ENCODE measurements around the gene MDFI. TPM values are rescaled to one million over a fixed set of nuclear protein-coding genes. Genes with fewer than 3 reads are reported as not detected.

The MDFI gene
- polyA plus RNA-seq, 1 of the 3 experiments (the other 2 are of a cell fraction) = 7.0 TPM

DNA sequence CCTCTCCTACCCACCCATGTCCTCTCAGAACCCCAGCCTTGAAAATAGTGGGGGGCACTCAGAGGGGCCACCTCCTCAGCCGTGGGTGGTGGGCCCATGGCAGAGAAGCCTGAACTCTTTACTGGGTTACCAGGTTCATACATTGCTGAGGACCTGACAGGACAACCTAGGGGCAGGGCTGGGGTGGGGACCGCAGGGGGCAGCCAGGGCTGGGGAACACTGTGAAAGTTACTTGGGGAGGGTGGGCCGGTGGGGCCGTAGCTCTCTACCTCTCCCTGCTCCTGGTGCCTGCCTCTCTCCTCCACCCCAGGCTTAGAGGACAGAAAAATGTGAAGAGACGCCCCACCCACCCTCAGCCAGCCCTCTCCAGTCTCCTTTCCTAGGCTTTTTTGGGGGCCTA is 15.4 kb downstream of the MDFI start (continued):
- TF ChIP-seq, protein P1, sequence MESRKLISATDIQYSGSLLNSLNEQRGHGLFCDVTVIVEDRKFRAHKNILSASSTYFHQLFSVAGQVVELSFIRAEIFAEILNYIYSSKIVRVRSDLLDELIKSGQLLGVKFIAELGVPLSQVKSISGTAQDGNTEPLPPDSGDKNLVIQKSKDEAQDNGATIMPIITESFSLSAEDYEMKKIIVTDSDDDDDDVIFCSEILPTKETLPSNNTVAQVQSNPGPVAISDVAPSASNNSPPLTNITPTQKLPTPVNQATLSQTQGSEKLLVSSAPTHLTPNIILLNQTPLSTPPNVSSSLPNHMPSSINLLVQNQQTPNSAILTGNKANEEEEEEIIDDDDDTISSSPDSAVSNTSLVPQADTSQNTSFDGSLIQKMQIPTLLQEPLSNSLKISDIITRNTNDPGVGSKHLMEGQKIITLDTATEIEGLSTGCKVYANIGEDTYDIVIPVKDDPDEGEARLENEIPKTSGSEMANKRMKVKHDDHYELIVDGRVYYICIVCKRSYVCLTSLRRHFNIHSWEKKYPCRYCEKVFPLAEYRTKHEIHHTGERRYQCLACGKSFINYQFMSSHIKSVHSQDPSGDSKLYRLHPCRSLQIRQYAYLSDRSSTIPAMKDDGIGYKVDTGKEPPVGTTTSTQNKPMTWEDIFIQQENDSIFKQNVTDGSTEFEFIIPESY (IDR thresholded peaks at IDR 0.05; ENCODE audit: borderline replicate concordance, low read depth) = no peak
- no peak for TF ChIP-seq RCOR1 (IDR thresholded peaks at IDR 0.05; ENCODE audit: low read length)

DNA sequence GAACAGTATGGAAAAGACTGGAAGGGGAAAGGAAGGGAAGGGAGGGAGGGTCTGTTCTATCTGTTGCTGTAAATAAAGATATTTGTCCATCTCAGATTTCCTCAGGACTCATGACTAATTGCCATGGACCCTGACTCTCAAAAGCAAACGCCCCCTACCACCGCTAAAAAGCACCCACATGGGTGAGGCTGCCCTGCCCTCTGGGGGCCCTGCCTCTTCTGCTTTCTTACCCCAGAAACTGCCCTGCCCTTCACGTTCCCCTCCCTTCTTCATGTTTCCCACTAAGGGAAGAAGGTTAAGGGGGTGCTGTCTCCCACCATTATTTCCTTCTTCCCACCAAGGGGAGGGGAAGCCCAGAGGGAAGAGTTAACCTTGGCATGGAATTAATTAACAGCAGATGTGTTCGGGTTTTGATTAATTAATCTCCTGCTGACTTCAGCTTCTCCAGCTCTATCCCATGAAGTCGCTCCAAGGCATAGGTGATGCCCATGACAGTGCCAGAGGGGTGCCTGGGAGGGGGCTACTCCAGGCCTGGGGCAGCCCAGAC is 16.0 kb downstream of the MDFI start:
- ChIA-PET CTCF (interaction anchor here (1.0 kb wide), 2 partner anchors 30 to 81 kb away, joined by 3 read pairs; no protein-coding TSS in a partner anchor), POLR2A (no interaction called here)
- no peaks in the 10 kb centered on the region for H3K36me3 ChIP-seq (replicated peaks in 1 of 2; ENCODE audit: control insufficient read depth in 1 of 2, insufficient read depth in 2 of 2, low read length in 1 of 2)
- no peaks in the 10 kb centered on the region for H3F3A ChIP-seq (replicated peaks; ENCODE audit: insufficient read depth)
- no peaks in the 10 kb centered on the region for H3K9me3 ChIP-seq
- H3K27ac ChIP-seq (ENCODE audit: low read depth in 2 of 2, low read length in 1 of 2) = no peak overlapping the region
- 75% methylated on average over 5 of the region's 5 CpGs for WGBS (ENCODE audit: low lambda C conversion rate)
- H3K4me2 ChIP-seq = no peak overlapping the region
- H3K27me3 ChIP-seq (ENCODE audit: insufficient read depth) = no peaks in the 10 kb centered on the region
- H3K9ac ChIP-seq = no peak overlapping the region
- no peak overlapping the region for H2AFZ ChIP-seq (ENCODE audit: low read depth)
- DNase-seq = no peak
- no peaks in the 10 kb centered on the region for H4K20me1 ChIP-seq (ENCODE audit: insufficient read depth)
- H3K79me2 ChIP-seq (ENCODE audit: insufficient read depth) = no peaks in the 10 kb centered on the region
- no peak overlapping the region for H3K4me3 ChIP-seq (ENCODE audit: low read depth in 2 of 2, low read length in 1 of 2)
- H3K4me1 ChIP-seq (ENCODE audit: control insufficient read depth in 1 of 2, insufficient read depth in 2 of 2, low read depth in 1 of 2, low read length in 1 of 2) = peaks cover 0 to 8% of the 10 kb centered on the region in 2 experiments; a peak in 1 of 4 replicates
- no peaks in the 10 kb centered on the region for H3K9me2 ChIP-seq
- TF ChIP-seq, protein P2, sequence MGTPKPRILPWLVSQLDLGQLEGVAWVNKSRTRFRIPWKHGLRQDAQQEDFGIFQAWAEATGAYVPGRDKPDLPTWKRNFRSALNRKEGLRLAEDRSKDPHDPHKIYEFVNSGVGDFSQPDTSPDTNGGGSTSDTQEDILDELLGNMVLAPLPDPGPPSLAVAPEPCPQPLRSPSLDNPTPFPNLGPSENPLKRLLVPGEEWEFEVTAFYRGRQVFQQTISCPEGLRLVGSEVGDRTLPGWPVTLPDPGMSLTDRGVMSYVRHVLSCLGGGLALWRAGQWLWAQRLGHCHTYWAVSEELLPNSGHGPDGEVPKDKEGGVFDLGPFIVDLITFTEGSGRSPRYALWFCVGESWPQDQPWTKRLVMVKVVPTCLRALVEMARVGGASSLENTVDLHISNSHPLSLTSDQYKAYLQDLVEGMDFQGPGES (IDR thresholded peaks at IDR 0.05; ENCODE audit: low read depth, low read length) = no peak
- TF ChIP-seq YY1 (IDR thresholded peaks at IDR 0.05; ENCODE audit: low read depth) = no peak
- TF ChIP-seq POLR2AphosphoS5 (IDR thresholded peaks at IDR 0.05; ENCODE audit: low read depth, low read length) = no peak
- TF ChIP-seq, protein P3, sequence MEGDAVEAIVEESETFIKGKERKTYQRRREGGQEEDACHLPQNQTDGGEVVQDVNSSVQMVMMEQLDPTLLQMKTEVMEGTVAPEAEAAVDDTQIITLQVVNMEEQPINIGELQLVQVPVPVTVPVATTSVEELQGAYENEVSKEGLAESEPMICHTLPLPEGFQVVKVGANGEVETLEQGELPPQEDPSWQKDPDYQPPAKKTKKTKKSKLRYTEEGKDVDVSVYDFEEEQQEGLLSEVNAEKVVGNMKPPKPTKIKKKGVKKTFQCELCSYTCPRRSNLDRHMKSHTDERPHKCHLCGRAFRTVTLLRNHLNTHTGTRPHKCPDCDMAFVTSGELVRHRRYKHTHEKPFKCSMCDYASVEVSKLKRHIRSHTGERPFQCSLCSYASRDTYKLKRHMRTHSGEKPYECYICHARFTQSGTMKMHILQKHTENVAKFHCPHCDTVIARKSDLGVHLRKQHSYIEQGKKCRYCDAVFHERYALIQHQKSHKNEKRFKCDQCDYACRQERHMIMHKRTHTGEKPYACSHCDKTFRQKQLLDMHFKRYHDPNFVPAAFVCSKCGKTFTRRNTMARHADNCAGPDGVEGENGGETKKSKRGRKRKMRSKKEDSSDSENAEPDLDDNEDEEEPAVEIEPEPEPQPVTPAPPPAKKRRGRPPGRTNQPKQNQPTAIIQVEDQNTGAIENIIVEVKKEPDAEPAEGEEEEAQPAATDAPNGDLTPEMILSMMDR (IDR thresholded peaks at IDR 0.05) = no peak
- TF ChIP-seq TAF1 (IDR thresholded peaks at IDR 0.05; ENCODE audit: borderline replicate concordance, low read depth, low read length) = no peak
- TF ChIP-seq SMC3 (IDR thresholded peaks at IDR 0.05; ENCODE audit: low read depth, low read length) = no peak
- no peak for TF ChIP-seq RFX5 (IDR thresholded peaks at IDR 0.05; ENCODE audit: low read length)
- TF ChIP-seq MXI1 (IDR thresholded peaks at IDR 0.05; ENCODE audit: low read depth, low read length) = no peak
- no peak for TF ChIP-seq FOXJ3 (CRISPR knock-in tag; IDR thresholded peaks at IDR 0.05)
- no peak for TF ChIP-seq MEF2A (IDR thresholded peaks at IDR 0.05; ENCODE audit: borderline replicate concordance, low read depth)
- no peak for TF ChIP-seq SIN3A (IDR thresholded peaks at IDR 0.05; ENCODE audit: borderline replicate concordance, low read depth, low read length)
- TF ChIP-seq FOXM1 (IDR thresholded peaks at IDR 0.05; ENCODE audit: low read depth) = no peak
- no peak for TF ChIP-seq CHD2 (IDR thresholded peaks at IDR 0.05; ENCODE audit: low read length, partially characterized antibody)
- TF ChIP-seq JUND (IDR thresholded peaks at IDR 0.05) = no peak

All from SK-N-SH (cell line).